PC-3 (cell line): ENCODE measurements around the gene ATP5PD. TPM values are rescaled to one million over a fixed set of nuclear protein-coding genes. Genes with fewer than 3 reads are reported as not detected.

Experiments used
- ATAC-seq: fragments of 200-7000 bp; cut with Tn5 transposase; 2 replicates; pipeline ENCODE4 v1.9.1; 2020; ENCODE audit warnings: mild to moderate bottlenecking, moderate library complexity
- BruUV-seq: library from RNA; stranded (reverse); fragments of 400-500 nt; replicated peaks from 2 replicates; lab custom pipeline; 2021; lab: Mats Ljungman, UMichigan
- CTCF ChIA-PET: fragments of 300-600 bp; sonication (Branson Sonifier 250); formaldehyde crosslinking; loops from one replicate; lab custom pipeline; 2022; ENCODE audit warnings: antibody characterized with exemption; lab: Charles Lee
- POLR2A ChIA-PET: fragments of 300-600 bp; sonication (Branson Sonifier 250); formaldehyde crosslinking; loops from one replicate; lab custom pipeline; 2022; ENCODE audit warnings: antibody characterized with exemption; ENCODE audit not compliant: unreplicated experiment; lab: Charles Lee
- DNase-seq: peaks from one replicate; pipeline ENCODE4 v3.0.0-alpha.2; 2015
- H2AFZ ChIP-seq: fragments of 300-600 bp; sonication (generic); 2 replicates; pipeline ENCODE4 v1.6.0; 2016; ENCODE audit warnings: antibody characterized with exemption, low read length
- H3F3A ChIP-seq: fragments of 300-600 bp; sonication (generic); one replicate; pipeline ENCODE4 v1.6.0; 2017; ENCODE audit warnings: antibody characterized with exemption, low read length, control low read depth, mild to moderate bottlenecking; ENCODE audit not compliant: unreplicated experiment
- H3K27ac ChIP-seq: fragments of 300-600 bp; sonication (generic); 2 replicates; pipeline ENCODE4 v1.5.1; 2016; ENCODE audit warnings: mild to moderate bottlenecking, low read length
- H3K27me3 ChIP-seq: fragments of 300-600 bp; sonication (generic); 2 replicates; pipeline ENCODE4 v1.6.1; 2016; ENCODE audit warnings: low read length, mixed read lengths
- H3K36me3 ChIP-seq: fragments of 300-600 bp; sonication (generic); 2 replicates; pipeline ENCODE4 v1.6.1; 2016; ENCODE audit warnings: low read depth, mixed run types, low read length, mixed read lengths
- H3K4me1 ChIP-seq: fragments of 300-600 bp; sonication (generic); 2 replicates; pipeline ENCODE4 v1.5.1; 2016; ENCODE audit warnings: low read length; ENCODE audit not compliant: insufficient read depth
- H3K4me2 ChIP-seq: fragments of 300-600 bp; sonication (generic); 2 replicates; pipeline ENCODE4 v1.6.0; 2016; ENCODE audit warnings: low read length
- H3K4me3 ChIP-seq: fragments of 300-600 bp; sonication (generic); 2 replicates; pipeline ENCODE4 v1.5.1; 2016; ENCODE audit warnings: mild to moderate bottlenecking, low read length, mixed read lengths
- H3K79me2 ChIP-seq: fragments of 300-600 bp; sonication (generic); 2 replicates; pipeline ENCODE4 v1.6.1; 2017; ENCODE audit warnings: low read length, mixed read lengths
- H3K9ac ChIP-seq: fragments of 300-600 bp; sonication (generic); 2 replicates; pipeline ENCODE4 v1.6.0; 2016; ENCODE audit warnings: mild to moderate bottlenecking, low read length
- H3K9me2 ChIP-seq: fragments of 300-600 bp; sonication (generic); replicated peaks from 2 replicates; pipeline ENCODE4 v1.6.1; 2016; ENCODE audit warnings: mixed run types, low read length, mixed read lengths
- H3K9me3 ChIP-seq: fragments of 300-600 bp; sonication (generic); 2 replicates; pipeline ENCODE4 v1.6.1; 2016; ENCODE audit warnings: low read length, mixed read lengths
- H4K20me1 ChIP-seq: fragments of 300-600 bp; sonication (generic); 2 replicates; pipeline ENCODE4 v1.6.1; 2016; ENCODE audit warnings: low read length, mixed read lengths
- EZH2 ChIP-seq: fragments of 300-600 bp; sonication (generic); IDR thresholded peaks from one replicate; pipeline ENCODE4 v1.6.1; 2017; ENCODE audit warnings: antibody characterized with exemption, mild to moderate bottlenecking, low read length; ENCODE audit not compliant: unreplicated experiment
- EZH2phosphoT487 ChIP-seq: fragments of 300-600 bp; sonication (generic); IDR thresholded peaks from 2 replicates; pipeline ENCODE4 v1.6.1; 2018; ENCODE audit warnings: mild to moderate bottlenecking, antibody characterized with exemption, low read length, borderline replicate concordance
- intact Hi-C: fragments of 100-400 bp; cut with micrococcal nuclease; formaldehyde crosslinking; loops from 2 replicates; pipeline ENCODE4 v1.9.0; 2023
- total RNA-seq: library from RNA; depleted of rRNA; stranded (reverse); fragments of >200 nt; gene quantifications from 2 replicates; pipeline ENCODE4 v1.2.3, GENCODE V29; 2014
- TF ChIP-seq, protein P1 (sequence below): fragments of 300-600 bp; sonication (generic); conservative IDR thresholded peaks from 2 replicates; pipeline ENCODE4 v1.5.1; 2017; ENCODE audit warnings: antibody characterized with exemption, low read depth, mild to moderate bottlenecking, low read length

ATP5PD gene
- total RNA-seq, 1 experiment from 2014 or later, result 361 TPM

DNA sequence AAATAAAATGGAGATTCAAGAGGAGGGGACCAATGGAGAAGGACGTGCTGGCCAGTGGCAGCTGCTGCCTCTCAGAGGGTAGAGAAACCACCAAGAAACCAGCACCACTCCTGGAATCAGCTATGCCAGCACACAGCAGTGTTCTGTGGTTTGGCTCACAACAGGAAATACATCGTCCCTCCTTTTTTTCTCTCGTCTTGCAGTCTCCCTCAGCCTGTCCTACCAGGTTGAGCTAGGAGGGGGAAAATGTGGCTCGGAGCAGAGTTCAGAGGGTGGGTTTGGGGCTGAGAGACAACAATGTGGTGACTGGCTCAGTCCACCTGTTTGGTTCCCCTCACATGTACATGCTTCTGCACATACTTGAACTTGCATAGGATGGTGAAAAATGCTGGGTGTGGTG is 21.1 kb upstream of the ATP5PD start:
- Histone ChIP-seq H3K27me3 (no peaks in the 10 kb centered on the region), H3K4me1 (no peaks in the 10 kb centered on the region), H3K9me3 (no peaks in the 10 kb centered on the region), H3K4me2 (no peak overlapping the region), H2AFZ (no peak overlapping the region), H3K36me3 (peaks cover 18% of the 10 kb centered on the region; the same call in 1 of the 2 replicates), H4K20me1 (no peaks in the 10 kb centered on the region), H3K9ac (no peak overlapping the region), H3K79me2 (no peaks in the 10 kb centered on the region), H3K27ac (no peak overlapping the region), H3K4me3 (no peak overlapping the region), H3F3A (no peaks in the 10 kb centered on the region), H3K9me2 (no peaks in the 10 kb centered on the region)
- ChIA-PET CTCF (interaction anchor here (3.0 kb wide), 1 partner anchor 38 kb away, joined by 23 read pairs; no protein-coding TSS in a partner anchor), POLR2A (interaction anchor here (1.0 kb wide), 1 partner anchor 19 kb away, joined by 30 read pairs; no protein-coding TSS in a partner anchor)
- DNase-seq, result no peak
- intact Hi-C loops, result no loop called here
- BruUV-seq, result no TSS peak
- no peak for ATAC-seq
- TF ChIP-seq EZH2, result no peak

DNA sequence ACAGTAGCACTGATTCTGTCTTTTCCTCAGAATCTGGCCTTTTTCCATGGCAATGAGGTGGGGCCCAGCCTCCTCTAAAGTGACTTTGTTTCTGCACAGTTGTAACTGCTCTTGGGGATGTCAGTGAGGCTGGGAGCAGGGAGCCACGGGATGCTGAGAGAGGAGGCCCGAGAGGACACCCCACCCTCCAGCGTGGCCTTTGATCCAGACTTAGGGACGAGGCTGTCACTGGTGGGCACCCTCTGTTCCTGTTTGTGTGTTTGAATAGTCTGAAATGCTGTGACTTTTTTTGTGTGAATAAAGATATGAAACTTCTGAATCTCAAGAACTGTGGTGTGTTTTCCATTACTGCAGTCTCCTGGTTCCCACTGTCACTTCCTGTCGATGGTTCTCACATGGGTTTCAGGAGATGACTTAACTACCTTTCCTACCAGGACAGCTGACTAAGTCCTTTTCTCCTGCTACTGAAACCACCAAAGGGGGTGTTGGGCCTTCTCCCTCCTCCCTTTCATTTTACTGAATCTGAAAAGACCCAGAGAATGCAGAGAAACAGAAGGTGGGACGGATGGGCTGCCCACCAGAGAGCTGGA is 18.9 kb upstream of the ATP5PD start:
- H3K4me1 ChIP-seq, result no peaks in the 10 kb centered on the region
- peaks cover 34% of the 10 kb centered on the region; the same call in 1 of the 2 replicates for H3K36me3 ChIP-seq
- H3K9ac ChIP-seq, result no peak overlapping the region
- H3K27ac ChIP-seq, result no peak overlapping the region
- no peaks in the 10 kb centered on the region for H3K27me3 ChIP-seq
- no TSS peak for BruUV-seq
- H2AFZ ChIP-seq, result no peak overlapping the region
- no peak overlapping the region for H3K4me2 ChIP-seq
- H4K20me1 ChIP-seq, result no peaks in the 10 kb centered on the region
- no peak for TF ChIP-seq EZH2phosphoT487
- no peak for TF ChIP-seq EZH2
- intact Hi-C loops, result no loop called here
- no peak overlapping the region for H3K4me3 ChIP-seq
- ChIA-PET CTCF (no interaction called here), POLR2A (interaction anchor here (0.7 kb wide), 1 partner anchor 13 kb away, joined by 3 read pairs; no protein-coding TSS in a partner anchor)
- ATAC-seq (no peak), DNase-seq (no peak)
- H3F3A ChIP-seq, result no peaks in the 10 kb centered on the region
- H3K79me2 ChIP-seq, result no peaks in the 10 kb centered on the region
- no peaks in the 10 kb centered on the region for H3K9me3 ChIP-seq
- no peaks in the 10 kb centered on the region for H3K9me2 ChIP-seq

DNA sequence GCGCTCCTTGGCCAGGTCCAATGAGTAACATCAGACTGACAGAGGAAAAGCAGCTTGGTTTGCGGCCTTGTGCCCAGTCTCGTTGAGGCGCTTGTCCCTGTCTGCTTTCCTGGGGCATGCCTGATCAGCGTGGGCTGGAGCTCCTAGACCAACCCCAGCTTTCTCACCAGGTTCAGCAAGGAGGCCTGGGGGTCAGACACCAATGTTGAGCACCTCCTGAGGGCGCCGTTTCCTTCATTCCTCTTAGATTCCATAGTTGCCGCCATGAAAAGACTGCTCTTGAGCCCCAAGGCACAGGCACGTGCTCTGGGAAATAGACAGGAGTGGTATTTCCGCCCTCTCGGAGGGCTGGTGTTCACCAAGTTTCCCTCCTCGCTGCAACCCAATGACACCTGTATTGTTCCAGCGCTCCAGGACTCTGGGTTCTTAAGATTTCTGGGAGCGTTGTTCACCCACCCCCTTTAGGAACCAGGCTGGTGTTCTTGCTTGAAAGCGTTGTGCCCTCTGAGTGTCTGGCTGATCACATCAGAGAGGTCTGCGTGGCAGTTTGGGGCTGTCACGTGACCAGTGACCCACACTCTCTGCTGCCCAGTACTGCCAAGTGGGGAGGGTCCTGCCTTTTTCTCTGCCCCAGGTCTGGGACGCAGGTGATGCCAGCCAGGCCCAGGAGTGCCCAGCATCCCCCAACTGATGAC is 18.2 kb upstream of the ATP5PD start:
- Histone ChIP-seq H2AFZ (no peak overlapping the region), H3K4me1 (no peaks in the 10 kb centered on the region), H3K9me2 (no peaks in the 10 kb centered on the region), H3K4me3 (no peak overlapping the region), H3K4me2 (no peak overlapping the region), H4K20me1 (no peaks in the 10 kb centered on the region), H3K9ac (no peak overlapping the region), H3K36me3 (peaks cover 34% of the 10 kb centered on the region; the same call in 1 of the 2 replicates), H3K79me2 (no peaks in the 10 kb centered on the region), H3K27me3 (no peaks in the 10 kb centered on the region), H3F3A (no peaks in the 10 kb centered on the region), H3K27ac (no peak overlapping the region), H3K9me3 (no peaks in the 10 kb centered on the region)
- ATAC-seq, result no peak
- DNase-seq, result no peak
- intact Hi-C loops, result no loop called here
- no TSS peak for BruUV-seq
- TF ChIP-seq EZH2 (no peak), EZH2phosphoT487 (no peak)
- TF ChIP-seq, protein P1, sequence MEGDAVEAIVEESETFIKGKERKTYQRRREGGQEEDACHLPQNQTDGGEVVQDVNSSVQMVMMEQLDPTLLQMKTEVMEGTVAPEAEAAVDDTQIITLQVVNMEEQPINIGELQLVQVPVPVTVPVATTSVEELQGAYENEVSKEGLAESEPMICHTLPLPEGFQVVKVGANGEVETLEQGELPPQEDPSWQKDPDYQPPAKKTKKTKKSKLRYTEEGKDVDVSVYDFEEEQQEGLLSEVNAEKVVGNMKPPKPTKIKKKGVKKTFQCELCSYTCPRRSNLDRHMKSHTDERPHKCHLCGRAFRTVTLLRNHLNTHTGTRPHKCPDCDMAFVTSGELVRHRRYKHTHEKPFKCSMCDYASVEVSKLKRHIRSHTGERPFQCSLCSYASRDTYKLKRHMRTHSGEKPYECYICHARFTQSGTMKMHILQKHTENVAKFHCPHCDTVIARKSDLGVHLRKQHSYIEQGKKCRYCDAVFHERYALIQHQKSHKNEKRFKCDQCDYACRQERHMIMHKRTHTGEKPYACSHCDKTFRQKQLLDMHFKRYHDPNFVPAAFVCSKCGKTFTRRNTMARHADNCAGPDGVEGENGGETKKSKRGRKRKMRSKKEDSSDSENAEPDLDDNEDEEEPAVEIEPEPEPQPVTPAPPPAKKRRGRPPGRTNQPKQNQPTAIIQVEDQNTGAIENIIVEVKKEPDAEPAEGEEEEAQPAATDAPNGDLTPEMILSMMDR, result 0 out of 2 replicates have a peak, but pooled peaks have one; percentile 15
- ChIA-PET POLR2A (interaction anchor here (0.7 kb wide), 1 partner anchor 62 kb away, joined by 3 read pairs; no protein-coding TSS in a partner anchor), CTCF (no interaction called here)
